K562 (cell line): ENCODE measurements around the gene GSKIP. TPM values are rescaled to one million over a fixed set of nuclear protein-coding genes. Genes with fewer than 3 reads are reported as not detected.

ENCODE experiments used
- ATAC-seq: fragments of 200-7000 bp; cut with Tn5 transposase; 3 replicates; pipeline ENCODE4 v1.9.1; 2020; ENCODE audit warnings: moderate library complexity
- BruUV-seq: library from RNA; stranded (reverse); fragments of 400-500 nt; replicated peaks from 2 replicates; lab custom pipeline; 2021; lab: Mats Ljungman, UMichigan
- CTCF ChIA-PET: fragments of 300-600 bp; formaldehyde crosslinking; extraction: SDS; loops from one replicate; lab custom pipeline; 2021; ENCODE audit warnings: low intra/inter-chr PET ratio; lab: Yijun Ruan, JAX
- POLR2A ChIA-PET: fragments of 300-600, 350-650 bp; sonication (Branson Sonifier 250); formaldehyde crosslinking; extraction: SDS; loops from one replicate; lab custom pipeline; 2021; ENCODE audit warnings: antibody characterized with exemption, inconsistent platforms; lab: Yijun Ruan, JAX
- DNase-seq, 4 experiments: peaks; one replicate each; pipeline versions ENCODE4 v3.0.0 to v3.0.0-alpha.2; 2011 to 2018; ENCODE audit warnings: low spot score in 3 of 4, mixed read lengths in 3 of 4; ENCODE audit errors: extremely low read depth in 1 of 4
- FAIRE-seq: peaks from 2 replicates; lab custom pipeline; 2011; peaks lifted over from hg19 to GRCh38; lab: Jason Lieb, UNC
- H2AFZ ChIP-seq: 2 replicates; pipeline ENCODE4 v1.6.0; 2011; ENCODE audit warnings: low read depth, low read length, control low read depth, inconsistent platforms
- H3K27ac ChIP-seq: fragments of 200-600 bp; 3 replicates; pipeline ENCODE4 v1.8.0; 2011; ENCODE audit warnings: low read depth, mild to moderate bottlenecking, control low read depth, inconsistent platforms, low read length, moderate library complexity, mixed read lengths; ENCODE audit errors: extremely low read depth
- H3K27me3 ChIP-seq, 2 experiments: fragments of 300-600 bp in 1 of 2; 2 replicates in 1 of 2; 3 replicates in 1 of 2; pipeline versions ENCODE4 v1.6.0 to v1.8.0; 2011; ENCODE audit warnings: inconsistent platforms in 2 of 2, low read length in 2 of 2, mild to moderate bottlenecking in 1 of 2, mixed read lengths in 1 of 2, moderate library complexity in 1 of 2; ENCODE audit not compliant: control insufficient read depth in 2 of 2, insufficient read depth in 2 of 2
- H3K36me3 ChIP-seq: fragments of 300-600 bp; 3 replicates; pipeline ENCODE4 v1.8.0; 2011; ENCODE audit warnings: mild to moderate bottlenecking, low read length, inconsistent platforms; ENCODE audit not compliant: control insufficient read depth, insufficient read depth
- H3K4me1 ChIP-seq, 2 experiments: fragments of 200-600 bp in 1 of 2; replicated peaks in 1 of 2; 2 replicates in 1 of 2; 3 replicates in 1 of 2; pipeline versions ENCODE4 v1.5.1 to v1.8.0; 2011; ENCODE audit warnings: inconsistent platforms in 2 of 2, low read length in 2 of 2, mild to moderate bottlenecking in 1 of 2, mixed read lengths in 1 of 2, moderate library complexity in 1 of 2; ENCODE audit not compliant: control insufficient read depth in 2 of 2, insufficient read depth in 2 of 2
- H3K4me2 ChIP-seq: 2 replicates; pipeline ENCODE4 v1.6.1; 2011; ENCODE audit warnings: low read length, control low read depth, inconsistent platforms, mixed read lengths; ENCODE audit not compliant: insufficient read depth
- H3K4me3 ChIP-seq: fragments of 200-600 bp; sonication (generic), shearing (Covaris generic); 2 replicates; pipeline ENCODE4 v1.5.1; 2016; ENCODE audit warnings: control low read depth, inconsistent platforms
- H3K79me2 ChIP-seq: fragments of 200-600 bp; 3 replicates; pipeline ENCODE4 v1.8.0; 2011; ENCODE audit warnings: low read length, inconsistent platforms; ENCODE audit not compliant: control insufficient read depth, insufficient read depth
- H3K9ac ChIP-seq, 2 experiments: 2 replicates each; pipeline versions ENCODE4 v1.6.0 to v1.6.1; 2011; ENCODE audit warnings: low read depth in 2 of 2, low read length in 2 of 2, control low read depth in 1 of 2, inconsistent platforms in 1 of 2, mild to moderate bottlenecking in 1 of 2, mixed read lengths in 1 of 2; ENCODE audit not compliant: insufficient read depth in 1 of 2
- H3K9me1 ChIP-seq: one replicate; pipeline ENCODE4 v1.6.0; 2011; ENCODE audit warnings: inconsistent platforms, mild to moderate bottlenecking, low read length, moderate library complexity; ENCODE audit not compliant: control insufficient read depth, insufficient read depth
- H3K9me3 ChIP-seq: replicated peaks from 2 replicates; pipeline ENCODE4 v1.5.1; 2011; ENCODE audit warnings: low read depth, low read length, inconsistent platforms; ENCODE audit not compliant: control insufficient read depth, insufficient read depth
- H4K20me1 ChIP-seq: replicated peaks from 2 replicates; pipeline ENCODE4 v1.6.1; 2011; ENCODE audit warnings: low read length, inconsistent platforms, mixed read lengths; ENCODE audit not compliant: control insufficient read depth, insufficient read depth
- CAMTA2 ChIP-seq: fragments of 250-450 bp; sonication (Bioruptor Pico); conservative IDR thresholded peaks from 2 replicates; pipeline ENCODE4 v1.5.1; 2022
- EP400 ChIP-seq: fragments of 450-650 bp; IDR thresholded peaks from 2 replicates; pipeline ENCODE4 v1.6.1; 2017; ENCODE audit warnings: antibody characterized with exemption, mild to moderate bottlenecking, moderate library complexity
- NFXL1 ChIP-seq: fragments of 450-650 bp; formaldehyde crosslinking; IDR thresholded peaks from 2 replicates; pipeline ENCODE4 v1.4.0; 2021; ENCODE audit warnings: mild to moderate bottlenecking
- RAD21 ChIP-seq, 2 experiments: fragments of 250-450 bp in 1 of 2; fragments of 450-650 bp in 1 of 2; sonication (Bioruptor Pico) in 1 of 2; formaldehyde crosslinking in 1 of 2; IDR thresholded peaks in 1 of 2; conservative IDR thresholded peaks in 1 of 2; 2 replicates each; pipeline versions ENCODE4 v1.4.0 to v1.8.0; 2020 to 2022; ENCODE audit warnings: mild to moderate bottlenecking in 2 of 2, moderate library complexity in 1 of 2
- RFX7 ChIP-seq: fragments of 250-450 bp; sonication (Bioruptor Pico); IDR thresholded peaks from 2 replicates; pipeline ENCODE4 v1.5.1; 2021; ENCODE audit warnings: mild to moderate bottlenecking
- U2AF1 ChIP-seq: fragments of 200-400 bp; formaldehyde crosslinking; optimal IDR thresholded peaks from 2 replicates; pipeline ENCODE3; 2017; ENCODE audit warnings: mild to moderate bottlenecking, low read depth, low read length, moderate library complexity
- WGBS: fragments of 100-300 bp; shearing (Covaris generic); methylation state at CpG from one replicate; pipeline ENCODE4 v1.1.6; 2016; ENCODE audit warnings: low coverage, mixed read lengths; ENCODE audit not compliant: insufficient coverage; ENCODE audit errors: missing lambda C conversion rate; 5-methylcytosine and 5-hydroxymethylcytosine counted together
- in situ Hi-C: fragments of 300-500 bp; cut with MboI; formaldehyde crosslinking; loops from 4 replicates; pipeline ENCODE4 v1.15.0; 2018; ENCODE audit warnings: inconsistent platforms, mixed read lengths
- intact Hi-C: fragments of 100-400 bp; cut with micrococcal nuclease; formaldehyde crosslinking; loops from 2 replicates; pipeline ENCODE4 v1.14.2; 2022
- polyA plus RNA-seq, 8 experiments: library from polyadenylated mRNA; depleted of rRNA in 4 of 8; stranded (reverse) in 5 of 8; unstranded in 3 of 8; fragments of >200 nt; fragmentation: Nextera tagmentation in 2 of 8; fragmentation: Illumina TruSeq in 1 of 8; extraction: Ambion mirVana in 2 of 8; extraction: Trizol in 1 of 8; gene quantifications; 2 replicates each; pipeline versions ENCODE4 v1.2.1 to v1.2.3, GENCODE V29; 2011 to 2014; ENCODE audit warnings: inconsistent platforms in 1 of 8, missing spikeins in 1 of 8
- total RNA-seq, 7 experiments: library from RNA; depleted of rRNA in 6 of 7; stranded (reverse); fragments of >200 nt in 6 of 7; fragmentation: Illumina TruSeq in 2 of 7; extraction: Trizol in 2 of 7; gene quantifications; 2 replicates each; pipeline versions ENCODE4 v1.2.1 to v1.2.3, GENCODE V29; 2011 to 2021; ENCODE audit warnings: low replicate concordance in 1 of 7

Gene GSKIP
- total and polyA plus RNA-seq, 9 of the 15 experiments (the other 6 are each of a cell fraction or from before 2014, with no cell fraction given), result 12.9 to 58.9 (median 22.2) TPM

GRCh38 chr14:96408608-96409007 is 45.3 kb downstream of the GSKIP start:
- ATAC-seq, result peak; percentile 42
- H3K9me1 ChIP-seq, result no peaks in the 10 kb centered on the region
- in situ Hi-C loops, result loop anchor here (25.0 kb wide), 1 partner anchor 846 kb away; no protein-coding TSS in a partner anchor
- peak overlapping the region; percentile 53 for H2AFZ ChIP-seq
- WGBS, result 72% methylated on average over 12 of the region's 12 CpGs
- no peak for FAIRE-seq
- H3K27ac ChIP-seq, result no peak overlapping the region
- ChIA-PET POLR2A (no interaction called here), CTCF (no interaction called here)
- H3K4me1 ChIP-seq, result peaks cover 12 to 13% of the 10 kb centered on the region in 2 experiments; a peak in 3 of 5 replicates
- no peak overlapping the region for H3K4me3 ChIP-seq
- peaks cover 0 to 6% of the 10 kb centered on the region in 2 experiments; a peak in 2 of 5 replicates for H3K27me3 ChIP-seq
- no peaks in the 10 kb centered on the region for H3K79me2 ChIP-seq
- BruUV-seq, result no TSS peak
- H3K9me3 ChIP-seq, result no peaks in the 10 kb centered on the region
- no peak overlapping the region for H3K4me2 ChIP-seq
- no peaks in the 10 kb centered on the region for H4K20me1 ChIP-seq
- intact Hi-C loops, result loop anchor here (5.0 kb wide), 1 partner anchor 46 kb away; the partner anchor contains the start of genes ATG2B and GSKIP
- no peak overlapping the region for H3K9ac ChIP-seq
- DNase-seq, result no peak
- H3K36me3 ChIP-seq, result no peaks in the 10 kb centered on the region
- TF ChIP-seq RAD21 (CRISPR knock-in tag; conservative IDR thresholded peaks at IDR 0.05 in 1 of 2, IDR thresholded peaks at IDR 0.05 in 1 of 2), result peak in 1 of 2 experiments; percentile 18; a peak in 1 of 4 replicates
- TF ChIP-seq EP400, result no peak
- no peak for TF ChIP-seq CAMTA2 (CRISPR knock-in tag)
- TF ChIP-seq U2AF1, result no peak
- no peak for TF ChIP-seq NFXL1 (CRISPR knock-in tag)
- no peak for TF ChIP-seq RFX7 (CRISPR knock-in tag)
